SK-N-MC (cell line): ENCODE measurements around the gene STOML2.

Source experiments
- EZH2 ChIP-seq: fragments of 200-600 bp; sonication (generic); IDR thresholded peaks from one replicate; pipeline ENCODE4 v1.6.1; 2017; ENCODE audit warnings: antibody characterized with exemption
- FOXP2 ChIP-seq: optimal IDR thresholded peaks from 2 replicates; pipeline ENCODE3; 2011; ENCODE audit warnings: mild to moderate bottlenecking, moderate library complexity; ENCODE audit not compliant: insufficient read depth; ENCODE audit errors: extremely low read length, control extremely low read depth
- POLR2AphosphoS5 ChIP-seq: IDR thresholded peaks from 2 replicates; pipeline ENCODE4 v1.6.1; 2012; ENCODE audit warnings: mild to moderate bottlenecking, low read depth, low read length, borderline replicate concordance

GRCh38 chr9:35074791-35075190, 28.1 kb downstream of the STOML2 start:
- TF ChIP-seq EZH2 = no peak
- TF ChIP-seq POLR2AphosphoS5 = no peak
- TF ChIP-seq FOXP2 = no peak
